Measurements from ENCODE around the gene RAB5IF.
"Not testable (repeated sequence)": the region's sequence is repeated elsewhere in the genome, so short reads cannot be mapped to it uniquely, and the experiment has no call there.

RAB5IF gene, protein sequence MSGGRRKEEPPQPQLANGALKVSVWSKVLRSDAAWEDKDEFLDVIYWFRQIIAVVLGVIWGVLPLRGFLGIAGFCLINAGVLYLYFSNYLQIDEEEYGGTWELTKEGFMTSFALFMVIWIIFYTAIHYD

DNA sequence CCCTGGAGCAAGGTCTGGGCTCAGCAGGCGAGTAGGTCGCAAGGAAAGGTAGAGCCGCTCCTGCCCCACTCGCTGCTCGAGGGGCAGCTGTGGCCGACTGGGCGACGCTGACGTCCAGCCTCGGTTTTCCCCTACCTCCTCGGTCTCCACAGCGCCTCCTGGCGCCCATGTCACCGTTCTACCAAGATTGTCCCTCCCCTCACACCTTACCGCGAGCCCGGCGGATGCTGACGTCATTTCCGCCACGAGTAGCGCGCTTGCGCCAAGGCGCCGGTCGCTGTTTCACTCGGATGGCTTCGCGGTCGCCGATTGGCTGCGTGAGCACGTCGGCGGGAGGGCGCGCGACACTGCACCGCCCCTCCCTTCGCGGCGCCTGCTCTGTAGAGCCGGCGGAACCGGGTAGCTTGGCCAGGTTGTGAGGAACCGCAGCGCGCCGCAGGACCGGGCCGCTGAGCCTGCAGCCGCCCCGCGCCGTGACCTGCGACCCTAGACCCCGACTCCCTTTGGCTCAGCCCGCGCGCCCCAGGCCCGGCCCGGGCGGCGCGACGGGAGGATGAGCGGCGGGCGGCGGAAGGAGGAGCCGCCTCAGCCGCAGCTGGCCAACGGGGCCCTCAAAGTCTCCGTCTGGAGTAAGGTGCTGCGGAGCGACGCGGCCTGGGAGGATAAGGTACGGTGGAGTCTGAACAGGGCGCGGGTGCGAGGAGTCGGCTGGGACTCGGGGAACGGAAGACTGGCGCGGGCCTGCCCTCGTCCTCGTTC is at the start of gene RAB5IF:
RAB5IF (plus strand) TSS at position 381 of the 759 bp plus-strand sequence; CDS start at position 554, 173 bp downstream.
- peak; percentile 98 for DNase-seq (ENCODE audit: low read depth)

DNA sequence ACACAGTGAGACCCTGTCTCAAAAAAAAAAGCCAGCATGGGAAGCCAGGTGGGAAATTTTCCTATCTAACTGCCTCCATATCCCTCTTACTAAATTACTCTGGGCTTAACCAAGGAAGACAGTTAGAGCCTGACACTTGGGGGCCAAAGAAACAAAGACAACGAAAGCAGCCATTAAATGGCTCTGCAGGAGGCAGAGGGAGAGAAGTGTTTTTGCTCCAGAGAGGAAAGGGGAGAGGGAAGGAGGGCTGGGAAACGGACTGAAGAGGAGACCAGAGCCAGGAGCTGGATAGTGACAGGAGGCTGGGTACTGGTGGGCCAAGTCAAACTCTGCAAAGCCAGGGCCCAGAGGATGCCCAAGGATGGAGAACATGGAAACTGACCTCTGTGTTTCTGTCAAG is 42.9 kb upstream of the RAB5IF start:
- DNase-seq (ENCODE audit: low read depth): no peak

DNA sequence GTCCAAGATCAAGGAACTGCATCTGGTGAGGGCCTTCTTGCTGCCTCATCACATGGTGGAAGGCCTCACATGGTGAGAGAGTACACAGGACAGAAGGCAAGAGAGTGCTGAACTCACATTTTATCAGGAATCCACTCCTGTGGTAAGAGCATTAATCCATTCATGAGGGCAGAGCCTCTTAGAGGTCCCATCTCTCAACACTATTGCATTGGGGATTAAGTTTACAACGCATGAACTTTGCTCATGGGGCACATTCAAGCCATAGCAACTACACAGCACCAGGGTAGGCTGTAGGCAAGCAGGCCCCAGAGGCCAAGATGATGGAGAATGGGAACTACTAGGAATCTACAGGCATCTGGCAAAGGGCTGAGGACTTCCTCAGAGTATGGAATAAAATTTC is 42.2 kb upstream of the RAB5IF start:
- DNase-seq (ENCODE audit: low read depth): no peak

DNA sequence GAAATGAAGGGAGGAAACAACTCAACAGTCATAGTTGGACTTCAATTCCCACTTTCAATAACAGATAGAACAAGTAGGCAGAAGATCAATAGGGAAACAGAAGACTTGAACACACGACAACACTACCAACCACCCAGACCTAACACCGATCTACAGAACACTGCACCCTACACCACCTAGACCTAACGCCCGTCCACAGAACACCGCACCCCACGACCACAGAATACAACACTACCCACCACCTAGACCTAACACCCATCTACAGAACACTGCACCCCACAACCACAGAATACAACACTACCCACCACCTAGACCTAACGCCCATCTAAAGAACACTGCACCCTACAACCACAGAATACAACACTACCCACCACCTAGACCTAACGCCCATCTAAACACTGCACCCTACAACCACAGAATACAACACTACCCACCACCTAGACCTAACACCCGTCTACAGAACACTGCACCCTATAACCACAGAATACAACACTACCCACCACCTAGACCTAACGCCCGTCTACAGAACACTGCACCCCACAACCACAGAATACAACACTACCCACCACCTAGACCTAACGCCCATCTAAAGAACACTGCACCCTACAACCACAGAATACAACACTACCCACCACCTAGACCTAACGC is 41.4 kb upstream of the RAB5IF start:
- DNase-seq (ENCODE audit: low read depth): not testable (repeated sequence)

DNA sequence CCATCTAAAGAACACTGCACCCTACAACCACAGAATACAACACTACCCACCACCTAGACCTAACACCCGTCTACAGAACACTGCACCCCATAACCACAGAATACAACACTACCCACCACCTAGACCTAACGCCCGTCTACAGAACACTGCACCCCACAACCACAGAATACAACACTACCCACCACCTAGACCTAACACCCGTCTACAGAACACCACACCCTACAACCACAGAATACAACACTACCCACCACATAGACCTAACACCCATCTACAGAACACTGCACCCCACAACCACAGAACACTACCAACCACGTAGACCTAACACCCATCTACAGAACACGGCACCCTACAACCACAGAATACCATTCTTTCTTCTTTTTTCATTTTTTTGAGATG is 40.9 kb upstream of the RAB5IF start:
- DNase-seq (ENCODE audit: low read depth): not testable (repeated sequence)

DNA sequence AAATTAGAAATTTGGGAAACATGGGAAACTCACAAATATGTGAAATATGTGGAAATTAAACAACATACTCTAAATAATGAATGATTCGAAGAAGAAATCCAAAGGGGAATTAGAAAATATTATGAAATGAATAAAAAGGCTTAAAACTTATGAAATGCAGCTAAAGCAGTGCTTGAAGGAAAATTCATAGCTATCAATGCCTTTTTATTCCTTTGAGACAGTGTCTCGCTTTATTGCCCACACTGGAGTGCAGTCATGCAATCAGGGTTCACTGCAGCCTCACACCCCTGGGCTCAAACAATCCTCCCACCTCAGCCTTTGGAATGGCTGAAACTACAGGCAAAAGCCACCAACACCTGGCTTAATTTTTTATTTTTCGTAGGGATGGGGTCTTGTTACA is 40.1 kb upstream of the RAB5IF start:
- DNase-seq (ENCODE audit: low read depth): no peak

DNA sequence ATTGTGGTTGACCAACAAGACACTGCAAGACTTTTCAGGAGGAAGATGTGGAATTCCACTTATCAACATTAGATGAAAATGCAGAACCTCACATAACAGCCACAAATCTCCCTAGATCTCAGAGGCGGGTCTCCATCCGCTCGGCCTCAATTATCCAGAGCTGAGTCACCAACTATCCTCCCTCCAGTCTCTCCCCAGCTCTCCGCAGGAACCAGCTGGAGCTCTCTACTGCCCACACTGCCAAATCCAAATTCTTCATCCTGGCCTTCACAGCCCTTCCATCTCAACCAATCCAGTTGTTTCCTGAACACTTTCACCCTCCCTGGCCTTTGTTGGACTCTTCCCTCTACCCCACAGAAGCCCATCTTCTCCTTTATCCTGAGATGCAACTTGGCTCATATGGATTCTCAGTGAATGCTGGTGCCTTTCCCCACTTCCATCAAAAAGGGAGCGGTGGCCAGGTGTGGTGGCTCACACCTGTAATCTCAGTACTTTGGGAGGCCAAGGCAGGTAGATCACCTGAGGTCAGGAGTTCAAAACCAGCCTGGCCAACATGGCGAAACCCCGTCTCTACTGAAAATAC is 35.6 kb upstream of the RAB5IF start:
- no peak for DNase-seq (ENCODE audit: low read depth)

DNA sequence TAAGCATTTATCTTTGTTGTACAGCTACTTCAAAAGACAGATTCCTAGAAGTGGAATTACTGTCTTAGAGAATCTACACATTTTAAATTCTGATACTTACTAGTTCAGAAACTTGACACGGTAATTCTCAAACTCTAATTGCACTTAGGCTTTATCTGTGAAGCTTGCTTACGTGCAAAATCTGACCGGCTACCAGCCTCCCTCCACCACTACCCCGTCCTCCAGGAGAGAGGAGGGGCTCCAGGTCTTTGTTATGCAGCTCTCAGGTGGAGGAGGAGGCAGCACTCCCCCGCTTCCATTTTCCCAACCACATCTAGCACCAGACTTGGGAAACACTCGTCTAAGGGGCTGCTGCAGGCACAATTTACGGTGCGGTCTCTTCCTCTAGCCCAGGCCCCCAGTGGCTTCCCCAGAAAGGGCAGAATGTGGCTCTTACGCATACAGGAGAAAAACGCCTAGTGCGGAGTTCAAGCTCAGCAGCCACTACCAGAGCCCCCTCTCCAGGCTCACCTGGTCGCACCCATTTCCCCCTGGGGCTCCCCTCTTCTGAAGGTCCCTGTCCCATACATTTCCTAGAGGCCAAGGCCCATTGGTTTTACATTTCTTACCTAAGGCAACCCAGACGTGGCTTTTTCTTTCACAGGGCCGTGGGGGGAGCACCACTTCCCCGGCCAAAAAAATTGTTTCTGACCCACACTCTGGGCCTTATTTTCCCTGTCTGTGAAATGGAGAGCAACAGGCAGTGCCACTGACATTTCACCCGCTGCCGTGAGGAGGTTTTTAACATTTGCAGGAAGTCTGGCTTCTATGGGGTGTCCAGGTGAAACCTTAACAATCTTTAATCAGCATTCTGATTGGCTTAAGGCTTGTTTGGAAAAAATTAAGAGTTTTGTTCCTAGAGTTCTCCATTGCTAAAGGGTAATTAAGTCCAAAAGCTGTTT is 33.7 kb upstream of the RAB5IF start:
- DNase-seq (ENCODE audit: low read depth): no peak

DNA sequence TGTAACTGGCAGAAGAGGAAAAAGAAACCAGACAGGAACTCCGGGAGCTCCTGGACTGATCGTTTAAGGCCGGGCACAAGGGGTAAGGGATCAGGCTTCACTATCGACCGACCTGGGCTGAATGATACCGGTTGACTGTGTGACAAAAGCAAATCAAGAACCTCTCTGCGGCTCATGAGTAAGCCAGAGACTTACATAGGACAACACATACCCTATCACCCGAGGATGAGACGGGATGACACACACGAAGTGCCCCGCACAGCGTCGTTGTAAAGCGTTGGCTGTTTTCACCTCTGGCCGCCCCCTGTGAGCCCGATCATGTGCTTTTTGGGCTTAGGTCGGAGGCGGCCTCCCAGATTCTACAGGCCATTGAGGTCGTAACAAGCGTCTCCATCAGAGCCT is 32.9 kb upstream of the RAB5IF start:
- DNase-seq (ENCODE audit: low read depth): no peak

DNA sequence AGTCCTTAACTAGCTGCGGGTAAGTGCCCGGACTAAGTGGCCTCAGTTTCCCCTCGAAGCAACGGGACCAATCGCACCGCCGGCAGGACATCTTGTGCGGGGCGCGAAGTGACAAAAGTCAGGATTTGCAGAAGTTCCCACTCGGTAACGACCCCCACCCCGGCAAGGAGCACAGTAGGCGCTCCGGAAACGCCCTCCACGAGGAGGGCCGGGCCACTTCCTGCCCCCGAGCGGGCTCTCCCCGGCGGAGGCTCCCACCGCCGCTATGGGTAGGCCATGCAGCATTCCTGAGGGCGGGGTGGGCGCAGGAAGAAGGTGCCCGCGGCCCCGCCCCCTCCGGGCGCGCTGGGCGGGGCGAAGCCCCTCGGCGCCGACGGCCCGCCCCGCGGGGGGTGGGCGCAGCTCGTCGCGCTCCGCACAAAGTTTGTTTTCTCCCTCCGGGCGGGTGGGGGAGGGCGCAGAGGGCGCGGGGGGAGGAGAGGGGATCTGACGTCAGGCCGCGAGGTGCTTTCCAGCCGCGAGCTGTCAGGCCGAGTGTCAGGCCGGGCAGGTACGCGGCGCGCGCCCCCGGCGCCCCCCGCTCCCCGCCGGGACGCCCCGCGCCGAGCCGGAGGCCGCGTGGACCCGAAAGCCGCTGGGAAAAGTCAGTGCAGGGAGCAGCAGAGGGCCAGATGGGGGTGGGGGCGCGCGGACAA is 32.3 kb upstream of the RAB5IF start, which contains the start of gene TGIF2:
TGIF2 (plus strand) TSS at position 495 of the 695 bp plus-strand sequence. CDS start 5,178 bp downstream, outside the sequence.
- peak; percentile 28 for DNase-seq (ENCODE audit: low read depth)

DNA sequence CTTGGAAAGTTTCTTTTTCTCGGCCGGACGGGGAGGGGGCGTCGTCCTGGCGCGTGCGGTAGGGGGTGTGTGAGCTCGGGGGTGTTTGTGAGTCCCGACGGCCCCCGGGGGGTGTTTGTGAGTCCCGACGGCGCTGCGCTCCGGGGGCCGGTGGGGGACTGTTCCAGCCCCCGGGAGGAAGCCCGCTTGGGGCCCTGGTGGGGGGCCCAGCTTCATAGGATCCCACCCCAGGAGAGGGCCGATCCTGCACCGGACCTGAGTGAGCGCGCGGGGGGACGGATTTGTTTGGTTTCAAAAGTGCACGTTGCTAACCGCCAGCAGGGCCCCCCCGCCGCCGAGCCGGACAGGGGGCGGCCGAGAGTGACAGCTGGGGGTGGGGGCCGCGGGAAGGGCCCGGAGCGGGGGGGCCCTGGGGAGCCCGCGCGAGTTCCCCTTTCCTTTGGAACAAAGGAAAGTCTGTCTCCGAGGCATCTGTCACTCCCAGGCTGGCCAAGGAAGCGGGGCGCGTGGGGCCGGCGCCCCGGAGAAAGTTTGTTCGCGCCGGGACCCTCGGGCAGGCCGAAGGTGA is 31.7 kb upstream of the RAB5IF start:
- no peak for DNase-seq (ENCODE audit: low read depth)

DNA sequence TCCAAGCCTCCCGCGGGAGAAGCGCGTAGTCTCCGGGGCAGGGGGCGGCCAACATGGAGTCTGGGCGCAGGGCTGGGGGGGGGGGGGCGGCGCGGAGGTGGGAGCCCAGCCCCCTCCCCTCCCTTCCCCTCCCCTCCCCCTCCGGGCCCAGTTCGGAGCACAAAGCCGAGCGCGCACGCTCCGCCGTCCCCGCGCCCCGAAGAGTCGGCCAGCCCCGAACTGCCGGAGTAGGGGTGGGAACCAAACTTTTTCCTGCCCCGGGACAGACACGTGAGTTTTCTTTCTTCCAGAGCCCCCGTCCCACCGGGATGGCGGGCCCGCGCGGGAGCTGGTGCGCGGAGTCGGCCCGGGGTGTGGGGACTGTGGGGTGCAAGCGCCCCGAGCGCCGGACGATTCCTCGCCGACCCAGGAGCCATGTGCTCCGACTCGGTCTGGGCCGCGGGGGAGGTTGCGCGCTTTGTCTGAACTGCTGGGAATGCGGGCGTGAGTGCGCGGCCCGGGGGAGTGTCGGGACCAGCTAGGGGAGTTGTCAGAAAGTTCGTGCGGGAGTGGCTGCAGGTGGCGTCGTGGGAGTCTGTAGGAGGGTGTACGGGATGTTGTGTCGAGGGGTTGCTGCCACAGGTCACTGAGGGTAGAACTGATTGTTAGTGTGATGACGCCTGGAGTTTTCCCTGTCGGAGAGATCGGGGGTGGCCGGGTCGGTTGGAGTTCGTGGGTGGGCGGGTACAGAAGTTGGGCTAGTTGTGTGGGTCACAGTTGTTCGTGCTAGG is 31.0 kb upstream of the RAB5IF start:
- no peak for DNase-seq (ENCODE audit: low read depth)

DNA sequence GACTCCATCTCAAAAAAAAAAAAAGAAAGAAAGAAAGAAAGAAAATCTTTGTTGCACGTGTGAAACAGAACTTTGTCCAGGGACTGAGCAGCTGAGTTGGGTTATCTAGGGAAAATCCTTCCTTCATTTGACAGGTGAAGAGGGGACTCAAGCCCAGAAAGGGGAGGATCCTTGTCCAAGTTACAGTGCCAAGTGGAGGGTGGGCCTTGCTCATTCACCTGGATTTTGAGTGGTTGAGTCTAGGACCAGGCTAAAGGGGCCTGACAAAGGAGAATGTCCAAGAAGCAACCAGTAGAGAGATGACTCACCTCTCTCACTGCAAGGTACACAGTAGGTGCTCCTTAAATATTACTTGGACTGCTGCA is 29.5 kb upstream of the RAB5IF start:
- DNase-seq (ENCODE audit: low read depth): no peak

DNA sequence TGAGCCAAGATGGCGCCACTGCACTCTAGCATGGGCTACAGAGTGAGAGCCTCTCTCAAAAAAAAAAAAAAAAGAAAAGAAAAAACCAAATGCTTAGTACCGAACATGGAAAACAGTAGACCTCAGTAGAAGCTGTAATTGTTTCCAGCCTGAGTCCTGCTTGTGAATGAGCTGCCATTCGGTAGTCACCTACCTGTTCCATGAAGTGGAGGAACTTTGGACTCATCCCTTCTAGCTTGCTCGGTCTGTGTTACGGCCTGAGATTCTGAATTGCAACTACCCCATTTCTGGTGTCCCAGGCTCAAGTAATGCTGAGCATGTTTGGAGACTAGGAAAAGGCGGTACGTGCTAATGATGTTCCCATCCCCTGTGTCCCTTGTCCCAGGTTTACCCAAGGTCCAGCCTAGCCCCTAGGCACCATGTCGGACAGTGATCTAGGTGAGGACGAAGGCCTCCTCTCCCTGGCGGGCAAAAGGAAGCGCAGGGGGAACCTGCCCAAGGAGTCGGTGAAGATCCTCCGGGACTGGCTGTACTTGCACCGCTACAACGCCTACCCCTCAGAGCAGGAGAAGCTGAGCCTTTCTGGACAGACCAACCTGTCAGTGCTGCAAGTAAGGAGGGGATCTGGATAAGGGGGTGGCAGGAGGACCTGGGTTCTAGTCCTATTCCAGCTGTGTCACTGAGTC is 27.1 kb upstream of the RAB5IF start:
- DNase-seq (ENCODE audit: low read depth): no peak

DNA sequence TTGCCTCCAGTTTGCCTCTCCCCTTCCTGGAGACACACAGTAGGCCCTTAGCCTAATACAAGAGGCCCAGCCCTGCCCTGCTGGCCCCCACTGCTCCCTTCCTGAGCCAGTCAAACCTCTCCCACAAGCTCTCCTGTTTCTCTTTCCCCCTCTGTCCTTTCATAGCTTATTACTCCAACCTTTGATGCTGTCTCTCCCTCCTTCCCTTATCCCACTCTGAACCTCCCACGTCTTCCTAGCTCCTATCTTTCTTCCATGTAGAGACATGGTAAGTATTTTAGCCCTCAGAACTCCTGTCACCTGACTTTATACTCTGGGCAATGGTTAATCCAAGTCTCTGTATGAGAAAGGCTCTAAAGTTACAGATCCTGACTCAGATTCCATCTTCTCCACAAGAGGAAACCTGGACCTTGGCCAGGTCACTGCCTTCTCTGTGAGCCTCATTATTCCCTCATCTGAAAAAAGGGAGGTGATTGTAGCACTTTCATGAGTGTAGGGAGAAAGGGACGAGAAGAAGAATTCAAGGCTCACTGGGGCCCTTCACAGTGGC is 25.5 kb upstream of the RAB5IF start:
- DNase-seq (ENCODE audit: low read depth): no peak

DNA sequence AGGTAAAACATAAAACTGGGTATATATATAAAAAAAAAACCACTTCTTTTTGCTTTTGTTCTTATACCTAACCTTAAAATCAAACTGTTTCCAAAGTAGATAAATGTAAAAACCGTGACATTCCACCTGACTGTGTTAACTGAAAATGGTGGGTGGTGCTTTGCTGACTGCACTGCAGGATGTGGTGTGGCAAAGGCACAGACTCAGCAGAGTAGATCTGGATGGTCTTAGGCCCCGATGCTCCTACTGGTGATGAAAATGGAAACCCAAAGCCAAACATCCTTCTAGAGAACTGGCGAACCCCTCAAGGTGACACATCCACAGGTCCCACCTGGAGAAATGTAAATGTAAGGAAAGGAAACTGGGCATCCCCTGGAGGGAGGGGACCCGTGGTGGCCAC is 23.3 kb upstream of the RAB5IF start:
- DNase-seq (ENCODE audit: low read depth): no peak

DNA sequence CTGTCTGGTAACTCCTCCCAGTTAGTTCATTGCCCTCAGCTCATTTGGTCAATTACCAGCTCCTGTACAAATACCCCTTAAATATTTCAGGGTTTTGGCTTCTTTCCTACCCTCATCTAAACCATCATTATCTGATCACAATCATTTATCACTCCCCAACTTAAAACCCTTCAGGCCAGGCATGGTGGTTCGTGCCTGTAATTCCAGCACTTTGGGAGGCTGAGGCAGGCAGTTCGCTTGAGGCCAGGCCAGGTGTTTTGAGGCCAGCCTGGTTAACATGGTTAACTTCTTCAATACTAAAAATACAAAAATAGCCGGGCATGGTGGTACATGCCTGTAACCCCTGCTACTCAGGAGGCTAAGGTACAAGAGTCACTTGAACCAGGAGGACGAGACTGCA is 22.8 kb upstream of the RAB5IF start:
- no peak for DNase-seq (ENCODE audit: low read depth)

DNA sequence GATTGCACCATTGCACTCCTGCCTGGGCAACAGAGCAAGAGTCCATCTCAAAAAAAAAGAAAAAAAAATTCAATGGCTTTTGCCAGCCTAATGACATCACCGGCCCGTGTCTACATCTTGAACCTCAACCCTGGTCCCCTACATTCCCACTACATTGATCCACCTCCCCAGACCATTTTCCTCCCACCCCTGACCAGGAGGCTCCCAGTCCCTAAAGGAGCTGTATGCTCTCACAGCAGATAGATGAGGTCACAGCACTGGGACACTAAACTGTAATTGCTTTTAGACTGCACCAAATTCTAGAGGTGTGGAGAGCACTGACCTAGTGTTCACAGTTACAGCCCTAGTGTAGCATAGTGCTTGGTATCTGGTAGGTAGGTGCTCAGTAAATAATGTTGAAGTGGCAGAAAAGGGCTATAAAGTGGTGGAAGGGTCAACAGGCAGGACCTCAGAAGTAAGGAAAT is 21.5 kb upstream of the RAB5IF start:
- DNase-seq (ENCODE audit: low read depth): no peak

Measured in fibroblast of the conjunctiva (primary cell).